Fibroblast of lung (primary cell): Measurements from ENCODE around the gene LAMB1. TPM values are rescaled to one million over a fixed set of nuclear protein-coding genes. Genes with fewer than 3 reads are reported as not detected.

Source experiments
- DNase-seq, 2 donors: peaks; one replicate each; pipeline versions ENCODE4 v3.0.0 to v3.0.0-alpha.2; 2010; ENCODE audit warnings: low read depth in 2 of 2
- H2AFZ ChIP-seq: 2 replicates; pipeline ENCODE4 v1.5.1; 2012; ENCODE audit warnings: low read length, control low read depth, inconsistent platforms
- H3K27ac ChIP-seq: 2 replicates; pipeline ENCODE4 v1.5.1; 2011; ENCODE audit warnings: low read length, control low read depth; ENCODE audit not compliant: insufficient read depth
- H3K27me3 ChIP-seq: 2 replicates; pipeline ENCODE4 v1.5.1; 2011; ENCODE audit warnings: mild to moderate bottlenecking, low read length; ENCODE audit not compliant: control insufficient read depth, insufficient read depth
- H3K36me3 ChIP-seq: 2 replicates; pipeline ENCODE4 v1.5.1; 2011; ENCODE audit warnings: low read length; ENCODE audit not compliant: control insufficient read depth, insufficient read depth
- H3K4me1 ChIP-seq: 2 replicates; pipeline ENCODE4 v1.5.1; 2011; ENCODE audit warnings: low read length; ENCODE audit not compliant: control insufficient read depth, insufficient read depth; ENCODE audit errors: extremely low read depth
- H3K4me2 ChIP-seq: 2 replicates; pipeline ENCODE4 v1.5.1; 2011; ENCODE audit warnings: low read length, control low read depth; ENCODE audit not compliant: insufficient read depth; ENCODE audit errors: extremely low read depth
- H3K4me3 ChIP-seq, 4 experiments: fragments of 200-600 bp in 1 of 4; sonication (generic) in 1 of 4; replicated peaks in 1 of 4; 2 replicates each; pipeline ENCODE4 v1.5.1; 2011 to 2016; ENCODE audit warnings: low read length in 4 of 4, low read depth in 3 of 4, mild to moderate bottlenecking in 3 of 4, control low read depth in 2 of 4, inconsistent platforms in 1 of 4, mixed read lengths in 1 of 4; ENCODE audit not compliant: insufficient read depth in 1 of 4; ENCODE audit errors: control extremely low read depth in 1 of 4
- H3K79me2 ChIP-seq: 2 replicates; pipeline ENCODE4 v1.5.1; 2012; ENCODE audit warnings: mild to moderate bottlenecking, low read length, inconsistent platforms; ENCODE audit not compliant: control insufficient read depth, insufficient read depth
- H3K9ac ChIP-seq: 2 replicates; pipeline ENCODE4 v1.5.1; 2011; ENCODE audit warnings: mild to moderate bottlenecking, low read length, control low read depth; ENCODE audit not compliant: insufficient read depth
- H3K9me3 ChIP-seq: 2 replicates; pipeline ENCODE4 v1.5.1; 2012; ENCODE audit warnings: low read depth, low read length; ENCODE audit not compliant: control insufficient read depth, insufficient read depth
- H4K20me1 ChIP-seq: 2 replicates; pipeline ENCODE4 v1.5.1; 2011; ENCODE audit warnings: low read length; ENCODE audit not compliant: control insufficient read depth, insufficient read depth; ENCODE audit errors: extremely low read depth
- CTCF ChIP-seq, 2 donors: IDR thresholded peaks in 1 of 2; conservative IDR thresholded peaks in 1 of 2; 1 replicate in 1 of 2; 2 replicates in 1 of 2; pipeline ENCODE4 v1.5.1; 2011 to 2012; ENCODE audit warnings: low read length in 2 of 2, control low read depth in 1 of 2, inconsistent platforms in 1 of 2, low read depth in 1 of 2, mild to moderate bottlenecking in 1 of 2
- EZH2 ChIP-seq: IDR thresholded peaks from 2 replicates; pipeline ENCODE4 v1.5.1; 2012; ENCODE audit warnings: low read length, control low read depth, mild to moderate bottlenecking; ENCODE audit errors: missing control alignments
- polyA plus RNA-seq, 2 donors: library from polyadenylated mRNA; depleted of rRNA in 1 of 2; stranded (reverse) in 1 of 2; unstranded in 1 of 2; fragments of >200 nt; gene quantifications; 2 replicates each; pipeline ENCODE4 v1.2.1, GENCODE V29; 2011 to 2012; ENCODE audit warnings: missing spikeins in 1 of 2
- total RNA-seq: library from RNA; depleted of rRNA; stranded (reverse); fragments of >200 nt; gene quantifications from 2 replicates; pipeline ENCODE4 v1.2.1, GENCODE V29; 2014

Gene LAMB1
- total and polyA plus RNA-seq, 2 donors (not counting 1 experiment from before 2014, with no cell fraction given) = 428 to 516 TPM

GRCh38 chr7:108026647-108027046 lies 23.7 kb upstream of the LAMB1 start:
- Histone ChIP-seq H3K9ac (no peak overlapping the region), H3K79me2 (no peaks in the 10 kb centered on the region), H3K4me2 (no peak overlapping the region), H3K4me1 (peaks cover 7% of the 10 kb centered on the region), H3K27ac (no peak overlapping the region), H2AFZ (no peak overlapping the region), H3K36me3 (no peaks in the 10 kb centered on the region), H3K27me3 (no peaks in the 10 kb centered on the region), H3K4me3 (no peak overlapping the region), H4K20me1 (no peaks in the 10 kb centered on the region), H3K9me3 (no peaks in the 10 kb centered on the region)
- no peak for TF ChIP-seq CTCF (conservative IDR thresholded peaks at IDR 0.05 in 1 of 2, IDR thresholded peaks at IDR 0.05 in 1 of 2; ENCODE audit: low read depth in 1 of 2, low read length in 2 of 2)
- TF ChIP-seq EZH2 = no peak
- peak; percentile 48 to 54 for DNase-seq

- TF ChIP-seq CTCF (conservative IDR thresholded peaks at IDR 0.05 in 1 of 2, IDR thresholded peaks at IDR 0.05 in 1 of 2; ENCODE audit: low read depth in 1 of 2, low read length in 2 of 2) = no peak
- no peak for TF ChIP-seq EZH2
- no peaks in the 10 kb centered on the region for H4K20me1 ChIP-seq
- H3K36me3 ChIP-seq = no peaks in the 10 kb centered on the region
- H3K4me3 ChIP-seq = no peak overlapping the region
- H2AFZ ChIP-seq = no peak overlapping the region
- no peaks in the 10 kb centered on the region for H3K9me3 ChIP-seq
- no peaks in the 10 kb centered on the region for H3K27me3 ChIP-seq
- H3K27ac ChIP-seq = no peak overlapping the region
- DNase-seq = no peak
- H3K79me2 ChIP-seq = no peaks in the 10 kb centered on the region
- H3K4me2 ChIP-seq = no peak overlapping the region
- H3K9ac ChIP-seq = no peak overlapping the region
- H3K4me1 ChIP-seq = peaks cover 7% of the 10 kb centered on the region
These were observed 23.2 kb upstream of the LAMB1 start for GRCh38 chr7:108026116-108026515.

GRCh38 chr7:108024538-108024937 lies 21.6 kb upstream of the LAMB1 start:
- peaks cover 2% of the 10 kb centered on the region for H3K4me1 ChIP-seq
- H3K27me3 ChIP-seq = no peaks in the 10 kb centered on the region
- no peaks in the 10 kb centered on the region for H3K9me3 ChIP-seq
- no peak overlapping the region for H2AFZ ChIP-seq
- H3K27ac ChIP-seq = no peak overlapping the region
- no peak overlapping the region for H3K9ac ChIP-seq
- no peaks in the 10 kb centered on the region for H3K79me2 ChIP-seq
- no peak overlapping the region for H3K4me3 ChIP-seq
- H3K4me2 ChIP-seq = no peak overlapping the region
- DNase-seq = no peak
- H4K20me1 ChIP-seq = no peaks in the 10 kb centered on the region
- TF ChIP-seq EZH2 = no peak
- no peak for TF ChIP-seq CTCF (conservative IDR thresholded peaks at IDR 0.05 in 1 of 2, IDR thresholded peaks at IDR 0.05 in 1 of 2; ENCODE audit: low read depth in 1 of 2, low read length in 2 of 2)
- no peaks in the 10 kb centered on the region for H3K36me3 ChIP-seq
